GM21717 (cell line): ENCODE measurements around the gene ATP6V1E1.

ENCODE experiments used
- ATAC-seq: cut with Tn5 transposase; IDR thresholded peaks from one replicate; pipeline ENCODE4 v1.9.1; 2021; ENCODE audit warnings: mild to moderate bottlenecking, moderate library complexity; ENCODE audit not compliant: unreplicated experiment

The ATP6V1E1 gene

GRCh38 chr22:17634696-17635095, 6.1 kb upstream of the ATP6V1E1 start:
- ATAC-seq, result no peak

- ATAC-seq, result no peak
These were observed 5.4 kb upstream of the ATP6V1E1 start for GRCh38 chr22:17633998-17634323.

- ATAC-seq, result no peak
These were observed 4.9 kb upstream of the ATP6V1E1 start for GRCh38 chr22:17633217-17633997.

- no peak for ATAC-seq
These were observed 2.6 kb upstream of the ATP6V1E1 start for GRCh38 chr22:17631076-17631565.

GRCh38 chr22:17629641-17630040, 1.1 kb upstream of the ATP6V1E1 start:
- no peak for ATAC-seq

- ATAC-seq, result no peak
These were observed 582 bp upstream of the ATP6V1E1 start for GRCh38 chr22:17629173-17629489.

- no peak for ATAC-seq
These were observed 566 bp downstream of the ATP6V1E1 start for GRCh38 chr22:17627961-17628405.

GRCh38 chr22:17613280-17613679, 15.3 kb downstream of the ATP6V1E1 start:
- no peak for ATAC-seq

GRCh38 chr22:17612057-17612456, 16.5 kb downstream of the ATP6V1E1 start:
- ATAC-seq, result no peak

GRCh38 chr22:17607891-17608521, 20.5 kb downstream of the ATP6V1E1 start:
- no peak for ATAC-seq

GRCh38 chr22:17606496-17606895, 22.1 kb downstream of the ATP6V1E1 start:
- no peak for ATAC-seq

- ATAC-seq, result no peak
These were observed 24.9 kb downstream of the ATP6V1E1 start for GRCh38 chr22:17603668-17604067.

GRCh38 chr22:17601031-17601430, 27.5 kb downstream of the ATP6V1E1 start:
- ATAC-seq, result no peak

GRCh38 chr22:17598318-17598717, 30.2 kb downstream of the ATP6V1E1 start:
- no peak for ATAC-seq

- no peak for ATAC-seq
These were observed 31.3 kb downstream of the ATP6V1E1 start for GRCh38 chr22:17597217-17597616.

GRCh38 chr22:17596226-17596625, 32.3 kb downstream of the ATP6V1E1 start:
- no peak for ATAC-seq

GRCh38 chr22:17592201-17592600, 36.3 kb downstream of the ATP6V1E1 start:
- ATAC-seq, result no peak

GRCh38 chr22:17590586-17590985, 38.0 kb downstream of the ATP6V1E1 start:
- no peak for ATAC-seq

- ATAC-seq, result no peak
These were observed 38.7 kb downstream of the ATP6V1E1 start for GRCh38 chr22:17589810-17590375.

GRCh38 chr22:17588606-17589005, 39.9 kb downstream of the ATP6V1E1 start:
- no peak for ATAC-seq

- ATAC-seq, result no peak
These were observed 40.9 kb downstream of the ATP6V1E1 start for GRCh38 chr22:17587629-17588028.

GRCh38 chr22:17586831-17587440, 41.6 kb downstream of the ATP6V1E1 start:
- no peak for ATAC-seq
